Cardiac muscle cell (in vitro differentiated cells and primary cell): ENCODE measurements around the gene MRPL2. TPM values are rescaled to one million over a fixed set of nuclear protein-coding genes. Genes with fewer than 3 reads are reported as not detected.
"Not testable (repeated sequence)": the region's sequence is repeated elsewhere in the genome, so short reads cannot be mapped to it uniquely, and the experiment has no call there.

ENCODE experiments used
- DNase-seq, 2 donors: peaks; one replicate each; pipeline versions ENCODE4 v3.0.0 to v3.0.0-alpha.2; 2010 to 2017; ENCODE audit warnings: low read depth in 1 of 2, low spot score in 1 of 2
- H3K27ac ChIP-seq: fragments of 200-600 bp; sonication (generic); 2 replicates; pipeline ENCODE4 v1.5.1; 2016
- H3K27me3 ChIP-seq: fragments of 200-600 bp; sonication (generic); 2 replicates; pipeline ENCODE4 v1.6.0; 2016; ENCODE audit warnings: control low read depth
- H3K36me3 ChIP-seq: fragments of 200-600 bp; sonication (generic); 2 replicates; pipeline ENCODE4 v1.5.1; 2016; ENCODE audit warnings: control low read depth
- H3K4me1 ChIP-seq: fragments of 200-600 bp; sonication (generic); 2 replicates; pipeline ENCODE4 v1.8.1; 2017; ENCODE audit warnings: low read depth, mild to moderate bottlenecking, mixed run types
- H3K4me3 ChIP-seq: fragments of 200-600 bp; sonication (generic); 2 replicates; pipeline ENCODE4 v1.5.1; 2016; ENCODE audit warnings: mild to moderate bottlenecking
- H3K9me3 ChIP-seq: fragments of 200-600 bp; sonication (generic); 2 replicates; pipeline ENCODE4 v1.5.1; 2017; ENCODE audit warnings: low read depth, mild to moderate bottlenecking, control low read depth
- CTCF ChIP-seq: IDR thresholded peaks from 2 replicates; pipeline ENCODE4 v1.5.1; 2012; ENCODE audit warnings: low read depth, mild to moderate bottlenecking, low read length
- polyA plus RNA-seq: library from polyadenylated mRNA; unstranded; fragments of >200 nt; fragmentation: Nextera tagmentation; extraction: Ambion mirVana; gene quantifications from 2 replicates; pipeline ENCODE4 v1.2.1, GENCODE V29; 2016
- total RNA-seq: library from RNA; depleted of rRNA; stranded (reverse); fragments of >200 nt; gene quantifications from 2 replicates; pipeline ENCODE4 v1.2.3, GENCODE V29; 2016

MRPL2 gene
- total and polyA plus RNA-seq, 2 experiments from 2014 or later = 49.1 to 148 TPM

- H3K36me3 ChIP-seq = no peaks in the 10 kb centered on the region
- H3K27ac ChIP-seq = peak overlapping the region; percentile 82
- no peak for DNase-seq
- H3K9me3 ChIP-seq = no peaks in the 10 kb centered on the region
- H3K4me1 ChIP-seq = peaks cover 19% of the 10 kb centered on the region
- H3K27me3 ChIP-seq = no peaks in the 10 kb centered on the region
- no peak for TF ChIP-seq CTCF
- H3K4me3 ChIP-seq = no peak overlapping the region
Measured at GRCh38 chr6:43089467-43089866, 30.2 kb upstream of the MRPL2 start.

- Histone ChIP-seq H3K9me3 (no peaks in the 10 kb centered on the region), H3K27me3 (no peaks in the 10 kb centered on the region), H3K27ac (peak overlapping the region; percentile 82), H3K36me3 (no peaks in the 10 kb centered on the region), H3K4me1 (peaks cover 19% of the 10 kb centered on the region), H3K4me3 (no peak overlapping the region)
- no peak for TF ChIP-seq CTCF
- no peak for DNase-seq
Measured at GRCh38 chr6:43088654-43089056, 29.4 kb upstream of the MRPL2 start.

- no peak for TF ChIP-seq CTCF
- Histone ChIP-seq H3K27ac (no peak overlapping the region), H3K27me3 (no peaks in the 10 kb centered on the region), H3K9me3 (no peaks in the 10 kb centered on the region), H3K4me3 (no peak overlapping the region), H3K36me3 (no peaks in the 10 kb centered on the region), H3K4me1 (peaks cover 19% of the 10 kb centered on the region)
- DNase-seq = no peak
Measured at GRCh38 chr6:43086022-43086658, 26.9 kb upstream of the MRPL2 start.

- peaks cover 3% of the 10 kb centered on the region for H3K4me1 ChIP-seq
- no peak for DNase-seq
- H3K4me3 ChIP-seq = no peak overlapping the region
- TF ChIP-seq CTCF = no peak
- H3K36me3 ChIP-seq = no peaks in the 10 kb centered on the region
- H3K9me3 ChIP-seq = no peaks in the 10 kb centered on the region
- no peaks in the 10 kb centered on the region for H3K27me3 ChIP-seq
- H3K27ac ChIP-seq = peak overlapping the region; percentile 8
Measured at GRCh38 chr6:43082806-43083655, 23.8 kb upstream of the MRPL2 start.

GRCh38 chr6:43081922-43082321, 22.7 kb upstream of the MRPL2 start:
- H3K27me3 ChIP-seq, H3K4me3 ChIP-seq, H3K4me1 ChIP-seq, H3K36me3 ChIP-seq, DNase-seq, H3K27ac ChIP-seq, H3K9me3 ChIP-seq: not testable (repeated sequence)

GRCh38 chr6:43081043-43081442, 21.8 kb upstream of the MRPL2 start:
- no peak overlapping the region for H3K27ac ChIP-seq
- H3K4me3 ChIP-seq = no peak overlapping the region
- TF ChIP-seq CTCF = no peak
- H3K9me3 ChIP-seq = no peaks in the 10 kb centered on the region
- H3K36me3 ChIP-seq = no peaks in the 10 kb centered on the region
- DNase-seq = no peak
- H3K4me1 ChIP-seq = peaks cover 6% of the 10 kb centered on the region
- H3K27me3 ChIP-seq = no peaks in the 10 kb centered on the region
